Neural progenitor cell (in vitro differentiated cells): ENCODE measurements around the gene MTHFS.

Experiments used
- CTCF ChIP-seq: fragments of 200-600 bp; sonication (generic); IDR thresholded peaks from 2 replicates; pipeline ENCODE4 v1.5.1; 2017; ENCODE audit warnings: antibody characterized with exemption, mild to moderate bottlenecking
- EZH2 ChIP-seq: fragments of 200-600 bp; sonication (generic); IDR thresholded peaks from 2 replicates; pipeline ENCODE4 v1.6.1; 2017; ENCODE audit warnings: antibody characterized with exemption, mild to moderate bottlenecking, moderate library complexity
- EZH2phosphoT487 ChIP-seq: fragments of 200-600 bp; sonication (generic); IDR thresholded peaks from 2 replicates; pipeline ENCODE4 v1.6.1; 2017; ENCODE audit warnings: antibody characterized with exemption

GRCh38 chr15:79942741-79943481, 46.1 kb upstream of the MTHFS start:
- no peak for TF ChIP-seq CTCF
- TF ChIP-seq EZH2 = no peak
- no peak for TF ChIP-seq EZH2phosphoT487
